Smooth muscle cell (in vitro differentiated cells): ENCODE measurements around the gene STIM1. TPM values are rescaled to one million over a fixed set of nuclear protein-coding genes. Genes with fewer than 3 reads are reported as not detected.
"Not testable (repeated sequence)": the region's sequence is repeated elsewhere in the genome, so short reads cannot be mapped to it uniquely, and the experiment has no call there.

Source experiments
- DNase-seq: peaks from one replicate; lab custom pipeline; 2025; ENCODE audit not compliant: unreplicated experiment; lab: John Stamatoyannopoulos, UW
- H2AFZ ChIP-seq: fragments of 200-600 bp; sonication (generic); 2 replicates; pipeline ENCODE4 v1.6.0; 2016; ENCODE audit warnings: antibody characterized with exemption, low read depth, mild to moderate bottlenecking
- H3F3A ChIP-seq: fragments of 200-600 bp; sonication (generic); 2 replicates; pipeline ENCODE4 v1.6.0; 2017; ENCODE audit warnings: antibody characterized with exemption, low read depth
- H3K27ac ChIP-seq: fragments of 200-600 bp; sonication (generic); 2 replicates; pipeline ENCODE4 v1.5.1; 2016; ENCODE audit warnings: low read depth, mild to moderate bottlenecking
- H3K27me3 ChIP-seq: fragments of 200-600 bp; sonication (generic); 2 replicates; pipeline ENCODE4 v1.6.1; 2016; ENCODE audit warnings: low read depth, mild to moderate bottlenecking
- H3K36me3 ChIP-seq: fragments of 200-600 bp; sonication (generic); 2 replicates; pipeline ENCODE4 v1.5.1; 2016; ENCODE audit warnings: low read depth
- H3K4me1 ChIP-seq: fragments of 200-600 bp; sonication (generic); 2 replicates; pipeline ENCODE4 v1.5.1; 2016; ENCODE audit warnings: low read depth
- H3K4me2 ChIP-seq: fragments of 200-600 bp; sonication (generic); 2 replicates; pipeline ENCODE4 v1.6.0; 2016; ENCODE audit warnings: mild to moderate bottlenecking
- H3K4me3 ChIP-seq: fragments of 200-600 bp; sonication (generic); 2 replicates; pipeline ENCODE4 v1.5.1; 2016; ENCODE audit warnings: mild to moderate bottlenecking
- H3K79me2 ChIP-seq: fragments of 200-600 bp; sonication (generic); 2 replicates; pipeline ENCODE4 v1.6.0; 2016; ENCODE audit warnings: low read depth, mild to moderate bottlenecking
- H3K9ac ChIP-seq: fragments of 200-600 bp; sonication (generic); 2 replicates; pipeline ENCODE4 v1.6.0; 2016; ENCODE audit warnings: low read depth
- H3K9me3 ChIP-seq: fragments of 200-600 bp; sonication (generic); replicated peaks from 2 replicates; pipeline ENCODE4 v1.5.1; 2016; ENCODE audit warnings: low read depth
- H4K20me1 ChIP-seq: fragments of 200-600 bp; sonication (generic); 2 replicates; pipeline ENCODE4 v1.6.0; 2016; ENCODE audit warnings: low read depth
- WGBS: methylation state at CpG from one replicate; pipeline ENCODE4 v1.1.7; 2016; ENCODE audit warnings: low lambda C conversion rate; 5-methylcytosine and 5-hydroxymethylcytosine counted together
- polyA plus RNA-seq: library from polyadenylated mRNA; unstranded; fragments of >200 nt; fragmentation: Nextera tagmentation; extraction: Ambion mirVana; gene quantifications from 2 replicates; pipeline ENCODE4 v1.2.1, GENCODE V29; 2016
- total RNA-seq: library from RNA; depleted of rRNA; stranded (reverse); fragments of >200 nt; gene quantifications from 2 replicates; pipeline ENCODE4 v1.2.3, GENCODE V29; 2014
- TF ChIP-seq, protein P1 (sequence below): fragments of 200-600 bp; sonication (generic); IDR thresholded peaks from 2 replicates; pipeline ENCODE4 v1.5.1; 2017; ENCODE audit warnings: borderline replicate concordance, mild to moderate bottlenecking, antibody characterized with exemption; ENCODE audit not compliant: insufficient read depth, poor library complexity, severe bottlenecking

Gene STIM1
- total and polyA plus RNA-seq, 2 experiments from 2014 or later: 15.3 to 31.5 TPM

DNA sequence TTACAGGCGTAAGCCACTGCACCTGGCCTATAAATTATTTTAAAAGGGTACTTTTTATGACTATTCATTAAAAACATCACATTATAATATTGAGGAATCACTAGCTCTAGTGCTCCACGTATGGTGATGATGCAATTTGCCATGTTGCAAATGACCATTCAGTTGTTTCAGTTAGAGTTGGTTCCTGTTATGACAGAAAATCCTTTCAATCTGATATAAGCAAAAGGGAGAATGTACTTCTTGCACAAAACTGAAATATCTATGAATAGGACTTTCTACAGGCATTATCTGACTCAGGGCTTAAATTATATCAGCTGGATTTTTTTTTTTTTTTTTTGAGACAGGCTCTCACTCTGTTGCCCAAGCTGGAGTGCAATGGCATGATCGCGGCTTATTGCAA is 193.5 kb downstream of the STIM1 start:
- no peaks in the 10 kb centered on the region for H3K4me1 ChIP-seq
- no peak for DNase-seq
- TF ChIP-seq, protein P1, sequence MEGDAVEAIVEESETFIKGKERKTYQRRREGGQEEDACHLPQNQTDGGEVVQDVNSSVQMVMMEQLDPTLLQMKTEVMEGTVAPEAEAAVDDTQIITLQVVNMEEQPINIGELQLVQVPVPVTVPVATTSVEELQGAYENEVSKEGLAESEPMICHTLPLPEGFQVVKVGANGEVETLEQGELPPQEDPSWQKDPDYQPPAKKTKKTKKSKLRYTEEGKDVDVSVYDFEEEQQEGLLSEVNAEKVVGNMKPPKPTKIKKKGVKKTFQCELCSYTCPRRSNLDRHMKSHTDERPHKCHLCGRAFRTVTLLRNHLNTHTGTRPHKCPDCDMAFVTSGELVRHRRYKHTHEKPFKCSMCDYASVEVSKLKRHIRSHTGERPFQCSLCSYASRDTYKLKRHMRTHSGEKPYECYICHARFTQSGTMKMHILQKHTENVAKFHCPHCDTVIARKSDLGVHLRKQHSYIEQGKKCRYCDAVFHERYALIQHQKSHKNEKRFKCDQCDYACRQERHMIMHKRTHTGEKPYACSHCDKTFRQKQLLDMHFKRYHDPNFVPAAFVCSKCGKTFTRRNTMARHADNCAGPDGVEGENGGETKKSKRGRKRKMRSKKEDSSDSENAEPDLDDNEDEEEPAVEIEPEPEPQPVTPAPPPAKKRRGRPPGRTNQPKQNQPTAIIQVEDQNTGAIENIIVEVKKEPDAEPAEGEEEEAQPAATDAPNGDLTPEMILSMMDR: no peak
- no peaks in the 10 kb centered on the region for H3K9me3 ChIP-seq
- H4K20me1 ChIP-seq: no peaks in the 10 kb centered on the region
- no peaks in the 10 kb centered on the region for H3K27me3 ChIP-seq
- peaks cover 9% of the 10 kb centered on the region for H3F3A ChIP-seq
- no peak overlapping the region for H3K9ac ChIP-seq
- 88% methylated on average over 4 of the region's 4 CpGs for WGBS
- H3K4me3 ChIP-seq: no peak overlapping the region
- no peak overlapping the region for H3K4me2 ChIP-seq
- no peak overlapping the region for H3K27ac ChIP-seq
- H3K36me3 ChIP-seq: no peaks in the 10 kb centered on the region
- H2AFZ ChIP-seq: no peak overlapping the region
- H3K79me2 ChIP-seq: no peaks in the 10 kb centered on the region

DNA sequence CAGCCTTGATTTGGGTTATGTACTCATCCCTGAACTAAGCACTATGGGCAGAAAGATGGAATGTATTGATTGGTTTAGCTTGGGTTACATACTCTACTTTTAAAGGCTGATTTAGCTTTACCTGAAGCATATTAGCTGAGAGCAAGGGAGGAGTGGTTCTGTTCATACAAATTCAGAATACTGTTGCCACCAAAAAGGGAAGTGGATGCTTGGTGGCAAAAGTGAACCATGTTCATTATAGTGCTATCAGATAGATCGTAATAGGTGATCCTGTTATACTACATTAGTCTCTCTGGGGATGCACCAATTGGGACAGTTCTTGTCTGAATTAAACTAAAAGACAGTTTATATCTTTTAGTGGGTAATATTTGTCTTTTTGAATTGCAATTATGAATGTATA is 194.7 kb downstream of the STIM1 start:
- H4K20me1 ChIP-seq: no peaks in the 10 kb centered on the region
- WGBS: 100% methylated on average over 1 of the region's 1 CpG
- H3K4me2 ChIP-seq: no peak overlapping the region
- no peaks in the 10 kb centered on the region for H3K79me2 ChIP-seq
- H3F3A ChIP-seq: peaks cover 6% of the 10 kb centered on the region
- H2AFZ ChIP-seq: no peak overlapping the region
- H3K4me3 ChIP-seq: no peak overlapping the region
- H3K36me3 ChIP-seq: no peaks in the 10 kb centered on the region
- no peak for DNase-seq
- no peaks in the 10 kb centered on the region for H3K27me3 ChIP-seq
- no peak overlapping the region for H3K27ac ChIP-seq
- H3K4me1 ChIP-seq: no peaks in the 10 kb centered on the region
- TF ChIP-seq, protein P1: no peak
- no peaks in the 10 kb centered on the region for H3K9me3 ChIP-seq
- no peak overlapping the region for H3K9ac ChIP-seq

GRCh38 chr11:4053200-4053599 is 197.7 kb downstream of the STIM1 start:
- not testable (repeated sequence) for H2AFZ ChIP-seq, H3K4me3 ChIP-seq, H3F3A ChIP-seq, H3K9me3 ChIP-seq, H3K79me2 ChIP-seq, H3K27me3 ChIP-seq, H4K20me1 ChIP-seq, H3K4me1 ChIP-seq, H3K9ac ChIP-seq, H3K36me3 ChIP-seq, H3K4me2 ChIP-seq, DNase-seq, H3K27ac ChIP-seq
- WGBS: 97% methylated on average over 4 of the region's 4 CpGs

- H3F3A ChIP-seq: no peaks in the 10 kb centered on the region
- H4K20me1 ChIP-seq: no peaks in the 10 kb centered on the region
- H3K79me2 ChIP-seq: no peaks in the 10 kb centered on the region
- no peak overlapping the region for H3K9ac ChIP-seq
- DNase-seq: no peak
- H3K36me3 ChIP-seq: no peaks in the 10 kb centered on the region
- no peak overlapping the region for H3K27ac ChIP-seq
- TF ChIP-seq, protein P1: no peak
- H3K4me2 ChIP-seq: no peak overlapping the region
- no peaks in the 10 kb centered on the region for H3K4me1 ChIP-seq
- 71% methylated on average over 1 of the region's 1 CpG for WGBS
- no peak overlapping the region for H3K4me3 ChIP-seq
- no peak overlapping the region for H2AFZ ChIP-seq
- no peaks in the 10 kb centered on the region for H3K9me3 ChIP-seq
- H3K27me3 ChIP-seq: no peaks in the 10 kb centered on the region
These were observed 199.2 kb downstream of the STIM1 start for GRCh38 chr11:4054643-4055042.
